ENCODE measurements around the gene MAGI3.

Gene MAGI3

GRCh38 chr1:113647164-113647563, 256.8 kb downstream of the MAGI3 start:
- no peaks in the 10 kb centered on the region for H3K9me3 ChIP-seq (ENCODE audit: low read length)
- no peak overlapping the region for H2AFZ ChIP-seq (ENCODE audit: low read length)
- H3K4me2 ChIP-seq (ENCODE audit: low read length) = no peak overlapping the region
- no peaks in the 10 kb centered on the region for H3K36me3 ChIP-seq (ENCODE audit: insufficient read depth, low read length)
- no peaks in the 10 kb centered on the region for H4K20me1 ChIP-seq (ENCODE audit: insufficient read depth, low read length)
- no peaks in the 10 kb centered on the region for H3K9me2 ChIP-seq (ENCODE audit: low read depth, low read length)
- no peaks in the 10 kb centered on the region for H3K27me3 ChIP-seq (ENCODE audit: insufficient read depth, low read length)
- TF ChIP-seq CTCF (IDR thresholded peaks at IDR 0.05; ENCODE audit: low read length) = no peak
- no peak for TF ChIP-seq EZH2 (IDR thresholded peaks at IDR 0.05; ENCODE audit: borderline replicate concordance, low read length)
- no peaks in the 10 kb centered on the region for H3K4me1 ChIP-seq (ENCODE audit: insufficient read depth, low read length, severe bottlenecking)
- H3K9ac ChIP-seq (ENCODE audit: low read length) = no peak overlapping the region
- no peaks in the 10 kb centered on the region for H3F3A ChIP-seq (ENCODE audit: insufficient read depth, low read length)
- no peak overlapping the region for H3K27ac ChIP-seq (ENCODE audit: low read depth, low read length, poor library complexity, severe bottlenecking)
- no peaks in the 10 kb centered on the region for H3K79me2 ChIP-seq (ENCODE audit: insufficient read depth, low read length)
- no peak overlapping the region for H3K4me3 ChIP-seq (ENCODE audit: low read depth, low read length, poor library complexity, severe bottlenecking)

GRCh38 chr1:113648478-113648877, 258.2 kb downstream of the MAGI3 start:
- Histone ChIP-seq H3K27me3 (ENCODE audit: insufficient read depth, low read length) (no peaks in the 10 kb centered on the region), H3K4me3 (ENCODE audit: low read depth, low read length, poor library complexity, severe bottlenecking) (no peak overlapping the region), H3K9ac (ENCODE audit: low read length) (no peak overlapping the region), H3K9me2 (ENCODE audit: low read depth, low read length) (no peaks in the 10 kb centered on the region), H3K36me3 (ENCODE audit: insufficient read depth, low read length) (no peaks in the 10 kb centered on the region), H3F3A (ENCODE audit: insufficient read depth, low read length) (no peaks in the 10 kb centered on the region), H3K27ac (ENCODE audit: low read depth, low read length, poor library complexity, severe bottlenecking) (no peak overlapping the region), H3K79me2 (ENCODE audit: insufficient read depth, low read length) (no peaks in the 10 kb centered on the region), H3K9me3 (ENCODE audit: low read length) (no peaks in the 10 kb centered on the region), H2AFZ (ENCODE audit: low read length) (no peak overlapping the region), H3K4me2 (ENCODE audit: low read length) (no peak overlapping the region), H4K20me1 (ENCODE audit: insufficient read depth, low read length) (no peaks in the 10 kb centered on the region), H3K4me1 (ENCODE audit: insufficient read depth, low read length, severe bottlenecking) (no peaks in the 10 kb centered on the region)
- no peak for TF ChIP-seq CTCF (IDR thresholded peaks at IDR 0.05; ENCODE audit: low read length)
- no peak for TF ChIP-seq EZH2 (IDR thresholded peaks at IDR 0.05; ENCODE audit: borderline replicate concordance, low read length)

GRCh38 chr1:113652771-113653170, 262.5 kb downstream of the MAGI3 start:
- Histone ChIP-seq H3K9me2 (ENCODE audit: low read depth, low read length) (no peaks in the 10 kb centered on the region), H3K27ac (ENCODE audit: low read depth, low read length, poor library complexity, severe bottlenecking) (no peak overlapping the region), H3K27me3 (ENCODE audit: insufficient read depth, low read length) (no peaks in the 10 kb centered on the region), H3K9me3 (ENCODE audit: low read length) (no peaks in the 10 kb centered on the region), H4K20me1 (ENCODE audit: insufficient read depth, low read length) (no peaks in the 10 kb centered on the region), H3K36me3 (ENCODE audit: insufficient read depth, low read length) (no peaks in the 10 kb centered on the region), H3F3A (ENCODE audit: insufficient read depth, low read length) (no peaks in the 10 kb centered on the region), H3K4me2 (ENCODE audit: low read length) (no peak overlapping the region), H2AFZ (ENCODE audit: low read length) (no peak overlapping the region), H3K9ac (ENCODE audit: low read length) (no peak overlapping the region), H3K4me1 (ENCODE audit: insufficient read depth, low read length, severe bottlenecking) (no peaks in the 10 kb centered on the region), H3K4me3 (ENCODE audit: low read depth, low read length, poor library complexity, severe bottlenecking) (no peak overlapping the region), H3K79me2 (ENCODE audit: insufficient read depth, low read length) (no peaks in the 10 kb centered on the region)
- TF ChIP-seq EZH2 (IDR thresholded peaks at IDR 0.05; ENCODE audit: borderline replicate concordance, low read length) (no peak), CTCF (IDR thresholded peaks at IDR 0.05; ENCODE audit: low read length) (no peak)

Measured in OCI-LY1 (cell line).